K562 (cell line): ENCODE results near the gene METAP1. TPM values are rescaled to one million over a fixed set of nuclear protein-coding genes. Genes with fewer than 3 reads are reported as not detected.

Experiments used
- ATAC-seq: fragments of 200-7000 bp; cut with Tn5 transposase; 3 replicates; pipeline ENCODE4 v1.9.1; 2020; ENCODE audit warnings: moderate library complexity
- BruUV-seq: library from RNA; stranded (reverse); fragments of 400-500 nt; replicated peaks from 2 replicates; lab custom pipeline; 2021; lab: Mats Ljungman, UMichigan
- CTCF ChIA-PET: fragments of 300-600 bp; formaldehyde crosslinking; extraction: SDS; loops from one replicate; lab custom pipeline; 2021; ENCODE audit warnings: low intra/inter-chr PET ratio; lab: Yijun Ruan, JAX
- POLR2A ChIA-PET: fragments of 300-600, 350-650 bp; sonication (Branson Sonifier 250); formaldehyde crosslinking; extraction: SDS; loops from one replicate; lab custom pipeline; 2021; ENCODE audit warnings: antibody characterized with exemption, inconsistent platforms; lab: Yijun Ruan, JAX
- DNase-seq, 4 experiments: peaks; one replicate each; pipeline versions ENCODE4 v3.0.0 to v3.0.0-alpha.2; 2011 to 2018; ENCODE audit warnings: low spot score in 3 of 4, mixed read lengths in 3 of 4; ENCODE audit errors: extremely low read depth in 1 of 4
- FAIRE-seq: peaks from 2 replicates; lab custom pipeline; 2011; peaks lifted over from hg19 to GRCh38; lab: Jason Lieb, UNC
- H2AFZ ChIP-seq: 2 replicates; pipeline ENCODE4 v1.6.0; 2011; ENCODE audit warnings: low read depth, low read length, control low read depth, inconsistent platforms
- H3K27ac ChIP-seq: fragments of 200-600 bp; 3 replicates; pipeline ENCODE4 v1.8.0; 2011; ENCODE audit warnings: low read depth, mild to moderate bottlenecking, control low read depth, inconsistent platforms, low read length, moderate library complexity, mixed read lengths; ENCODE audit errors: extremely low read depth
- H3K27me3 ChIP-seq, 2 experiments: fragments of 300-600 bp in 1 of 2; 2 replicates in 1 of 2; 3 replicates in 1 of 2; pipeline versions ENCODE4 v1.6.0 to v1.8.0; 2011; ENCODE audit warnings: inconsistent platforms in 2 of 2, low read length in 2 of 2, mild to moderate bottlenecking in 1 of 2, mixed read lengths in 1 of 2, moderate library complexity in 1 of 2; ENCODE audit not compliant: control insufficient read depth in 2 of 2, insufficient read depth in 2 of 2
- H3K36me3 ChIP-seq: fragments of 300-600 bp; 3 replicates; pipeline ENCODE4 v1.8.0; 2011; ENCODE audit warnings: mild to moderate bottlenecking, low read length, inconsistent platforms; ENCODE audit not compliant: control insufficient read depth, insufficient read depth
- H3K4me1 ChIP-seq, 2 experiments: fragments of 200-600 bp in 1 of 2; replicated peaks in 1 of 2; 2 replicates in 1 of 2; 3 replicates in 1 of 2; pipeline versions ENCODE4 v1.5.1 to v1.8.0; 2011; ENCODE audit warnings: inconsistent platforms in 2 of 2, low read length in 2 of 2, mild to moderate bottlenecking in 1 of 2, mixed read lengths in 1 of 2, moderate library complexity in 1 of 2; ENCODE audit not compliant: control insufficient read depth in 2 of 2, insufficient read depth in 2 of 2
- H3K4me2 ChIP-seq: 2 replicates; pipeline ENCODE4 v1.6.1; 2011; ENCODE audit warnings: low read length, control low read depth, inconsistent platforms, mixed read lengths; ENCODE audit not compliant: insufficient read depth
- H3K4me3 ChIP-seq: fragments of 200-600 bp; sonication (generic), shearing (Covaris generic); 2 replicates; pipeline ENCODE4 v1.5.1; 2016; ENCODE audit warnings: control low read depth, inconsistent platforms
- H3K79me2 ChIP-seq: fragments of 200-600 bp; 3 replicates; pipeline ENCODE4 v1.8.0; 2011; ENCODE audit warnings: low read length, inconsistent platforms; ENCODE audit not compliant: control insufficient read depth, insufficient read depth
- H3K9ac ChIP-seq, 2 experiments: 2 replicates each; pipeline versions ENCODE4 v1.6.0 to v1.6.1; 2011; ENCODE audit warnings: low read depth in 2 of 2, low read length in 2 of 2, control low read depth in 1 of 2, inconsistent platforms in 1 of 2, mild to moderate bottlenecking in 1 of 2, mixed read lengths in 1 of 2; ENCODE audit not compliant: insufficient read depth in 1 of 2
- H3K9me1 ChIP-seq: one replicate; pipeline ENCODE4 v1.6.0; 2011; ENCODE audit warnings: inconsistent platforms, mild to moderate bottlenecking, low read length, moderate library complexity; ENCODE audit not compliant: control insufficient read depth, insufficient read depth
- H3K9me3 ChIP-seq: replicated peaks from 2 replicates; pipeline ENCODE4 v1.5.1; 2011; ENCODE audit warnings: low read depth, low read length, inconsistent platforms; ENCODE audit not compliant: control insufficient read depth, insufficient read depth
- H4K20me1 ChIP-seq: replicated peaks from 2 replicates; pipeline ENCODE4 v1.6.1; 2011; ENCODE audit warnings: low read length, inconsistent platforms, mixed read lengths; ENCODE audit not compliant: control insufficient read depth, insufficient read depth
- C11orf30 ChIP-seq: fragments of 450-650 bp; IDR thresholded peaks from 2 replicates; pipeline ENCODE4 v1.6.1; 2016; ENCODE audit warnings: low read depth, mild to moderate bottlenecking
- FOSL1 ChIP-seq: fragments of 200-800 bp; sonication (Bioruptor generic); conservative IDR thresholded peaks from 2 replicates; pipeline ENCODE4 v1.6.1; 2016; ENCODE audit warnings: missing genetic modification characterization, missing compliant biosample characterization
- HES1 ChIP-seq: fragments of 450-650 bp; IDR thresholded peaks from 2 replicates; pipeline ENCODE4 v1.6.1; 2016; ENCODE audit warnings: low read depth, mild to moderate bottlenecking, moderate library complexity
- MEIS2 ChIP-seq: fragments of 450-650 bp; IDR thresholded peaks from 2 replicates; pipeline ENCODE4 v1.6.1; 2014; ENCODE audit warnings: mild to moderate bottlenecking; ENCODE audit not compliant: partially characterized antibody
- NFE2 ChIP-seq: IDR thresholded peaks from 2 replicates; pipeline ENCODE4 v1.6.1; 2014; ENCODE audit warnings: antibody characterized with exemption, low read depth
- PBX2 ChIP-seq, 2 experiments: IDR thresholded peaks in 1 of 2; conservative IDR thresholded peaks in 1 of 2; 2 replicates each; pipeline ENCODE4 v1.6.1; 2016; ENCODE audit warnings: low read depth in 2 of 2, mild to moderate bottlenecking in 1 of 2, missing compliant biosample characterization in 1 of 2, missing genetic modification characterization in 1 of 2, moderate library complexity in 1 of 2
- WGBS: fragments of 100-300 bp; shearing (Covaris generic); methylation state at CpG from one replicate; pipeline ENCODE4 v1.1.6; 2016; ENCODE audit warnings: low coverage, mixed read lengths; ENCODE audit not compliant: insufficient coverage; ENCODE audit errors: missing lambda C conversion rate; 5-methylcytosine and 5-hydroxymethylcytosine counted together
- in situ Hi-C: fragments of 300-500 bp; cut with MboI; formaldehyde crosslinking; loops from 4 replicates; pipeline ENCODE4 v1.15.0; 2018; ENCODE audit warnings: inconsistent platforms, mixed read lengths
- intact Hi-C: fragments of 100-400 bp; cut with micrococcal nuclease; formaldehyde crosslinking; loops from 2 replicates; pipeline ENCODE4 v1.14.2; 2022
- polyA plus RNA-seq, 8 experiments: library from polyadenylated mRNA; depleted of rRNA in 4 of 8; stranded (reverse) in 5 of 8; unstranded in 3 of 8; fragments of >200 nt; fragmentation: Nextera tagmentation in 2 of 8; fragmentation: Illumina TruSeq in 1 of 8; extraction: Ambion mirVana in 2 of 8; extraction: Trizol in 1 of 8; gene quantifications; 2 replicates each; pipeline versions ENCODE4 v1.2.1 to v1.2.3, GENCODE V29; 2011 to 2014; ENCODE audit warnings: inconsistent platforms in 1 of 8, missing spikeins in 1 of 8
- total RNA-seq, 7 experiments: library from RNA; depleted of rRNA in 6 of 7; stranded (reverse); fragments of >200 nt in 6 of 7; fragmentation: Illumina TruSeq in 2 of 7; extraction: Trizol in 2 of 7; gene quantifications; 2 replicates each; pipeline versions ENCODE4 v1.2.1 to v1.2.3, GENCODE V29; 2011 to 2021; ENCODE audit warnings: low replicate concordance in 1 of 7

Gene METAP1
- total and polyA plus RNA-seq, 9 of the 15 experiments (the other 6 are each of a cell fraction or from before 2014, with no cell fraction given), result 31.4 to 77.6 (median 59.5) TPM

DNA sequence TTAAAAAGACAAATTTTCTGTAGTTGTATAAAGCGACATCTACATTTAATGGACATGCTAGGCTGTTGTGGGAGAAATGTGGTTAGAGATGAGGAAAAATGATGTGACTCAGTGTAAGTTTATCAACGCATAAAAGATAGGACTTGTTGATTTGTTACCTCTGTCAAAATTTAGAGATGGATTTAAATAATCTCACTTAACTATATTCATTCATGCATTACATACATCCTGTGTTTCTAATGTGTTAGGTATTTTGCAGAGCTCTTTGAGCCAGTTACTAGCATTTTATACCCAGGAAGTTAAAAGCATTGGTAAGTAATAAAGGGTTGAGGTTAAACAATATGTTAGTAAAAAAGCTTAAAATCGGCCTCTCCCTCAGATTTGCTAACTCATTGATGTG, 34.3 kb downstream of the METAP1 start:
- Histone ChIP-seq H2AFZ (no peak overlapping the region), H3K4me2 (no peak overlapping the region), H3K9ac (no peak overlapping the region), H3K36me3 (peaks cover 40% of the 10 kb centered on the region), H3K4me3 (no peak overlapping the region), H3K79me2 (peaks cover 96% of the 10 kb centered on the region), H3K27ac (peak overlapping the region; percentile 18; the same call in 1 of the 3 replicates), H3K9me3 (no peaks in the 10 kb centered on the region), H4K20me1 (peaks cover 8% of the 10 kb centered on the region; the same call in 1 of the 2 replicates), H3K4me1 (peaks cover 0 to 32% of the 10 kb centered on the region in 2 experiments; a peak in 4 of 5 replicates), H3K9me1 (no peaks in the 10 kb centered on the region), H3K27me3 (no peaks in the 10 kb centered on the region)
- CTCF ChIA-PET, result no interaction called here
- no peak for DNase-seq
- POLR2A ChIA-PET, result interaction anchor here (0.8 to 1.2 kb wide), 2 partner anchors 15 to 30 kb away, joined by 3 to 4 read pairs; no protein-coding TSS in a partner anchor
- ATAC-seq, result no peak
- no peak for FAIRE-seq
- 25% methylated on average over 3 of the region's 3 CpGs for WGBS
- TF ChIP-seq NFE2 (peak; percentile 47; the same call in 1 of the 2 replicates), MEIS2 (peak; percentile 79), C11orf30 (peak; percentile 43; the same call in 1 of the 2 replicates), HES1 (no peak), FOSL1 (tag) (peak; percentile 40), PBX2 (CRISPR knock-in tag; IDR thresholded peaks at IDR 0.05; ENCODE audit: low read depth) (no peak), PBX2 (tag; conservative IDR thresholded peaks at IDR 0.05; ENCODE audit: low read depth) (0 out of 2 replicates have a peak, but pooled peaks have one; percentile 6)
- in situ Hi-C loops, result no loop called here
- BruUV-seq, result no TSS peak
- intact Hi-C loops, result no loop called here
